ENCODE data around the gene PIAS1.

- no peak for TF ChIP-seq EP300 (IDR thresholded peaks at IDR 0.05)
- TF ChIP-seq, protein P1, sequence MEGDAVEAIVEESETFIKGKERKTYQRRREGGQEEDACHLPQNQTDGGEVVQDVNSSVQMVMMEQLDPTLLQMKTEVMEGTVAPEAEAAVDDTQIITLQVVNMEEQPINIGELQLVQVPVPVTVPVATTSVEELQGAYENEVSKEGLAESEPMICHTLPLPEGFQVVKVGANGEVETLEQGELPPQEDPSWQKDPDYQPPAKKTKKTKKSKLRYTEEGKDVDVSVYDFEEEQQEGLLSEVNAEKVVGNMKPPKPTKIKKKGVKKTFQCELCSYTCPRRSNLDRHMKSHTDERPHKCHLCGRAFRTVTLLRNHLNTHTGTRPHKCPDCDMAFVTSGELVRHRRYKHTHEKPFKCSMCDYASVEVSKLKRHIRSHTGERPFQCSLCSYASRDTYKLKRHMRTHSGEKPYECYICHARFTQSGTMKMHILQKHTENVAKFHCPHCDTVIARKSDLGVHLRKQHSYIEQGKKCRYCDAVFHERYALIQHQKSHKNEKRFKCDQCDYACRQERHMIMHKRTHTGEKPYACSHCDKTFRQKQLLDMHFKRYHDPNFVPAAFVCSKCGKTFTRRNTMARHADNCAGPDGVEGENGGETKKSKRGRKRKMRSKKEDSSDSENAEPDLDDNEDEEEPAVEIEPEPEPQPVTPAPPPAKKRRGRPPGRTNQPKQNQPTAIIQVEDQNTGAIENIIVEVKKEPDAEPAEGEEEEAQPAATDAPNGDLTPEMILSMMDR (IDR thresholded peaks at IDR 0.05): no peak
Observed at GRCh38 chr15:68113273-68113672, 59.2 kb downstream of the PIAS1 start.
